Activated CD4-positive, alpha-beta T cell treated with anti-CD3 and anti-CD28 coated beads, Interleukin-2, amount 10 ng/mL, durations not matched to agents 7 days and 5 days (primary cell): ENCODE measurements around the gene SPATA9. TPM values are rescaled to one million over a fixed set of nuclear protein-coding genes. Genes with fewer than 3 reads are reported as not detected.

Experiments used
- CTCF ChIA-PET: fragments of 350-600 bp; sonication (Branson Sonifier 250); formaldehyde crosslinking; loops from one replicate; lab custom pipeline; 2021; ENCODE audit warnings: antibody characterized with exemption; lab: Charles Lee
- POLR2A ChIA-PET: fragments of 350-600 bp; sonication (Branson Sonifier 250); formaldehyde crosslinking; loops from one replicate; lab custom pipeline; 2021; ENCODE audit warnings: antibody characterized with exemption; lab: Charles Lee
- DNase-seq: peaks from one replicate; pipeline ENCODE4 v3.0.0-alpha.2; 2020
- H3K27ac Mint-ChIP-seq: one replicate; pipeline ENCODE4 v1.8.0; 2021; ENCODE audit warnings: mild to moderate bottlenecking, moderate library complexity, mixed read lengths
- H3K27me3 Mint-ChIP-seq: one replicate; pipeline ENCODE4 v1.8.0; 2021; ENCODE audit warnings: mixed read lengths
- H3K36me3 Mint-ChIP-seq: one replicate; pipeline ENCODE4 v1.8.0; 2021; ENCODE audit warnings: low read depth, mixed read lengths
- H3K4me1 Mint-ChIP-seq: one replicate; pipeline ENCODE4 v1.8.0; 2021; ENCODE audit warnings: mixed read lengths
- H3K4me3 Mint-ChIP-seq: one replicate; pipeline ENCODE4 v1.8.0; 2021; ENCODE audit warnings: mild to moderate bottlenecking, moderate library complexity, mixed read lengths
- H3K9me3 Mint-ChIP-seq: one replicate; pipeline ENCODE4 v1.8.0; 2021; ENCODE audit warnings: mixed read lengths
- total RNA-seq, 2 experiments: library from RNA; stranded (reverse); gene quantifications; one replicate each; pipeline ENCODE4 v1.2.3, GENCODE V29; 2021

Gene SPATA9
- total RNA-seq, 2 experiments from 2014 or later = not detected

- CTCF ChIA-PET = no interaction called here
- H3K27me3 Mint-ChIP-seq = no peaks in the 10 kb centered on the region
- DNase-seq = no peak
- peaks cover 16% of the 10 kb centered on the region for H3K9me3 Mint-ChIP-seq
- H3K4me3 Mint-ChIP-seq = no peak overlapping the region
- H3K36me3 Mint-ChIP-seq = peaks cover 28% of the 10 kb centered on the region
- H3K4me1 Mint-ChIP-seq = peaks cover 7% of the 10 kb centered on the region
- POLR2A ChIA-PET = interaction anchor here (0.6 kb wide), 1 partner anchor 1270 kb away, joined by 3 read pairs; no protein-coding TSS in a partner anchor
- H3K27ac Mint-ChIP-seq = no peak overlapping the region
These were observed 69.3 kb downstream of the SPATA9 start for GRCh38 chr5:95613514-95613913.

- Mint-ChIP-seq H3K36me3 (peaks cover 22% of the 10 kb centered on the region), H3K27ac (no peak overlapping the region), H3K4me3 (no peak overlapping the region), H3K4me1 (peaks cover 3% of the 10 kb centered on the region), H3K27me3 (no peaks in the 10 kb centered on the region), H3K9me3 (peaks cover 16% of the 10 kb centered on the region)
- ChIA-PET POLR2A (no interaction called here), CTCF (no interaction called here)
- no peak for DNase-seq
These were observed 71.4 kb downstream of the SPATA9 start for GRCh38 chr5:95611396-95611795.

GRCh38 chr5:95610546-95610945 lies 72.2 kb downstream of the SPATA9 start:
- POLR2A ChIA-PET = no interaction called here
- Mint-ChIP-seq H3K9me3 (peaks cover 16% of the 10 kb centered on the region), H3K27ac (no peak overlapping the region), H3K4me3 (no peak overlapping the region), H3K27me3 (no peaks in the 10 kb centered on the region), H3K36me3 (peaks cover 23% of the 10 kb centered on the region), H3K4me1 (peaks cover 3% of the 10 kb centered on the region)
- DNase-seq = no peak
- CTCF ChIA-PET = interaction anchor here (0.6 kb wide), 1 partner anchor 34 kb away, joined by 3 read pairs; no protein-coding TSS in a partner anchor

GRCh38 chr5:95609711-95610110 lies 73.1 kb downstream of the SPATA9 start:
- Mint-ChIP-seq H3K9me3 (peaks cover 13% of the 10 kb centered on the region), H3K27me3 (no peaks in the 10 kb centered on the region), H3K27ac (no peak overlapping the region), H3K4me1 (no peaks in the 10 kb centered on the region), H3K4me3 (no peak overlapping the region), H3K36me3 (peaks cover 22% of the 10 kb centered on the region)
- DNase-seq = no peak
- CTCF ChIA-PET = no interaction called here
- POLR2A ChIA-PET = interaction anchor here (0.6 kb wide), 1 partner anchor 60 kb away, joined by 3 read pairs; no protein-coding TSS in a partner anchor

Other genes starting within 250 kb of the SPATA9 start
- 10 to 100 TPM; 74.6 to 74.9 TPM for gene SKIC3, start 128.0 kb downstream of the SPATA9 start, total RNA-seq
- 1 to 10 TPM; 5.1 to 5.2 TPM for gene ARSK, start 127.9 kb downstream of the SPATA9 start, total RNA-seq
- 1 to 10 TPM in 1 of 2 experiments, under 1 TPM in 1; 0.87 to 1.2 TPM for gene GPR150, start 62.9 kb downstream of the SPATA9 start, total RNA-seq
- gene RFESD, start 36.2 kb downstream of the SPATA9 start, total RNA-seq = 1 to 10 TPM; 5.9 to 6.2 TPM
- gene RHOBTB3, start 48.3 kb upstream of the SPATA9 start, total RNA-seq = 1 to 10 TPM in 1 of 2 experiments, under 1 TPM in 1; 0.74 to 1.4 TPM
- gene GLRX, start 139.7 kb upstream of the SPATA9 start, total RNA-seq = 10 to 100 TPM; 60.2 to 61.1 TPM